ENCODE measurements around the gene CCDC24.

Gene CCDC24

GRCh38 chr1:44024031-44024902 lies 32.9 kb downstream of the CCDC24 start:
- DNase-seq (ENCODE audit: low spot score): no peak

GRCh38 chr1:44024903-44025525 lies 33.6 kb downstream of the CCDC24 start:
- no peak for DNase-seq (ENCODE audit: low spot score)

- DNase-seq (ENCODE audit: low spot score): no peak
Measured at GRCh38 chr1:44025816-44026215, 34.4 kb downstream of the CCDC24 start.

GRCh38 chr1:44027320-44027719 lies 35.9 kb downstream of the CCDC24 start:
- no peak for DNase-seq (ENCODE audit: low spot score)

GRCh38 chr1:44029260-44029910 lies 38.0 kb downstream of the CCDC24 start:
- no peak for DNase-seq (ENCODE audit: low spot score)

- DNase-seq (ENCODE audit: low spot score): peak; percentile 86
Measured at GRCh38 chr1:44029911-44030604, 38.7 kb downstream of the CCDC24 start.

GRCh38 chr1:44030605-44031251 lies 39.3 kb downstream of the CCDC24 start:
- DNase-seq (ENCODE audit: low spot score): peak; percentile 50

- DNase-seq (ENCODE audit: low spot score): peak; percentile 7
Measured at GRCh38 chr1:44031252-44032169, 40.1 kb downstream of the CCDC24 start, which contains the start of gene SLC6A9. SLC6A9 (minus strand) TSS chr1:44031462; CDS start chr1:44024277, 7,185 bp downstream.

- no peak for DNase-seq (ENCODE audit: low spot score)
Measured at GRCh38 chr1:44032170-44032790, 40.9 kb downstream of the CCDC24 start.

- no peak for DNase-seq (ENCODE audit: low spot score)
Measured at GRCh38 chr1:44033041-44033575, 41.7 kb downstream of the CCDC24 start.

GRCh38 chr1:44033756-44034155 lies 42.4 kb downstream of the CCDC24 start:
- no peak for DNase-seq (ENCODE audit: low spot score)

- DNase-seq (ENCODE audit: low spot score): no peak
Measured at GRCh38 chr1:44034423-44034822, 43.0 kb downstream of the CCDC24 start.

GRCh38 chr1:44034976-44035716 lies 43.7 kb downstream of the CCDC24 start:
- no peak for DNase-seq (ENCODE audit: low spot score)

GRCh38 chr1:44035726-44036408 lies 44.5 kb downstream of the CCDC24 start:
- no peak for DNase-seq (ENCODE audit: low spot score)

- peak; percentile 71 for DNase-seq (ENCODE audit: low spot score)
Measured at GRCh38 chr1:44036409-44037139, 45.2 kb downstream of the CCDC24 start.

GRCh38 chr1:44037154-44037553 lies 45.8 kb downstream of the CCDC24 start:
- DNase-seq (ENCODE audit: low spot score): no peak

- DNase-seq (ENCODE audit: low spot score): no peak
Measured at GRCh38 chr1:44038876-44039657, 47.7 kb downstream of the CCDC24 start.
